Fibroblast of lung (primary cell): ENCODE measurements around the gene EXOC8. TPM values are rescaled to one million over a fixed set of nuclear protein-coding genes. Genes with fewer than 3 reads are reported as not detected.

Experiments
- DNase-seq, 2 donors: peaks; one replicate each; pipeline versions ENCODE4 v3.0.0 to v3.0.0-alpha.2; 2010; ENCODE audit warnings: low read depth in 2 of 2
- H2AFZ ChIP-seq: 2 replicates; pipeline ENCODE4 v1.5.1; 2012; ENCODE audit warnings: low read length, control low read depth, inconsistent platforms
- H3K27ac ChIP-seq: 2 replicates; pipeline ENCODE4 v1.5.1; 2011; ENCODE audit warnings: low read length, control low read depth; ENCODE audit not compliant: insufficient read depth
- H3K27me3 ChIP-seq: 2 replicates; pipeline ENCODE4 v1.5.1; 2011; ENCODE audit warnings: mild to moderate bottlenecking, low read length; ENCODE audit not compliant: control insufficient read depth, insufficient read depth
- H3K36me3 ChIP-seq: 2 replicates; pipeline ENCODE4 v1.5.1; 2011; ENCODE audit warnings: low read length; ENCODE audit not compliant: control insufficient read depth, insufficient read depth
- H3K4me1 ChIP-seq: 2 replicates; pipeline ENCODE4 v1.5.1; 2011; ENCODE audit warnings: low read length; ENCODE audit not compliant: control insufficient read depth, insufficient read depth; ENCODE audit errors: extremely low read depth
- H3K4me2 ChIP-seq: 2 replicates; pipeline ENCODE4 v1.5.1; 2011; ENCODE audit warnings: low read length, control low read depth; ENCODE audit not compliant: insufficient read depth; ENCODE audit errors: extremely low read depth
- H3K4me3 ChIP-seq, 4 experiments: fragments of 200-600 bp in 1 of 4; sonication (generic) in 1 of 4; replicated peaks in 1 of 4; 2 replicates each; pipeline ENCODE4 v1.5.1; 2011 to 2016; ENCODE audit warnings: low read length in 4 of 4, low read depth in 3 of 4, mild to moderate bottlenecking in 3 of 4, control low read depth in 2 of 4, inconsistent platforms in 1 of 4, mixed read lengths in 1 of 4; ENCODE audit not compliant: insufficient read depth in 1 of 4; ENCODE audit errors: control extremely low read depth in 1 of 4
- H3K79me2 ChIP-seq: 2 replicates; pipeline ENCODE4 v1.5.1; 2012; ENCODE audit warnings: mild to moderate bottlenecking, low read length, inconsistent platforms; ENCODE audit not compliant: control insufficient read depth, insufficient read depth
- H3K9ac ChIP-seq: 2 replicates; pipeline ENCODE4 v1.5.1; 2011; ENCODE audit warnings: mild to moderate bottlenecking, low read length, control low read depth; ENCODE audit not compliant: insufficient read depth
- H3K9me3 ChIP-seq: 2 replicates; pipeline ENCODE4 v1.5.1; 2012; ENCODE audit warnings: low read depth, low read length; ENCODE audit not compliant: control insufficient read depth, insufficient read depth
- H4K20me1 ChIP-seq: 2 replicates; pipeline ENCODE4 v1.5.1; 2011; ENCODE audit warnings: low read length; ENCODE audit not compliant: control insufficient read depth, insufficient read depth; ENCODE audit errors: extremely low read depth
- EZH2 ChIP-seq: IDR thresholded peaks from 2 replicates; pipeline ENCODE4 v1.5.1; 2012; ENCODE audit warnings: low read length, control low read depth, mild to moderate bottlenecking; ENCODE audit errors: missing control alignments
- polyA plus RNA-seq, 2 donors: library from polyadenylated mRNA; depleted of rRNA in 1 of 2; stranded (reverse) in 1 of 2; unstranded in 1 of 2; fragments of >200 nt; gene quantifications; 2 replicates each; pipeline ENCODE4 v1.2.1, GENCODE V29; 2011 to 2012; ENCODE audit warnings: missing spikeins in 1 of 2
- total RNA-seq: library from RNA; depleted of rRNA; stranded (reverse); fragments of >200 nt; gene quantifications from 2 replicates; pipeline ENCODE4 v1.2.1, GENCODE V29; 2014
- TF ChIP-seq, protein P1 (sequence below), 2 donors: IDR thresholded peaks in 1 of 2; conservative IDR thresholded peaks in 1 of 2; 1 replicate in 1 of 2; 2 replicates in 1 of 2; pipeline ENCODE4 v1.5.1; 2011 to 2012; ENCODE audit warnings: low read length in 2 of 2, control low read depth in 1 of 2, inconsistent platforms in 1 of 2, low read depth in 1 of 2, mild to moderate bottlenecking in 1 of 2

EXOC8 gene
- total and polyA plus RNA-seq, 2 donors (not counting 1 experiment from before 2014, with no cell fraction given) = 5.8 to 17.0 TPM

- no peak for DNase-seq
- no peak overlapping the region for H3K4me2 ChIP-seq
- no peak overlapping the region for H3K27ac ChIP-seq
- H3K79me2 ChIP-seq = no peaks in the 10 kb centered on the region
- peaks cover 2% of the 10 kb centered on the region for H3K36me3 ChIP-seq
- no peak for TF ChIP-seq EZH2
- TF ChIP-seq, protein P1, sequence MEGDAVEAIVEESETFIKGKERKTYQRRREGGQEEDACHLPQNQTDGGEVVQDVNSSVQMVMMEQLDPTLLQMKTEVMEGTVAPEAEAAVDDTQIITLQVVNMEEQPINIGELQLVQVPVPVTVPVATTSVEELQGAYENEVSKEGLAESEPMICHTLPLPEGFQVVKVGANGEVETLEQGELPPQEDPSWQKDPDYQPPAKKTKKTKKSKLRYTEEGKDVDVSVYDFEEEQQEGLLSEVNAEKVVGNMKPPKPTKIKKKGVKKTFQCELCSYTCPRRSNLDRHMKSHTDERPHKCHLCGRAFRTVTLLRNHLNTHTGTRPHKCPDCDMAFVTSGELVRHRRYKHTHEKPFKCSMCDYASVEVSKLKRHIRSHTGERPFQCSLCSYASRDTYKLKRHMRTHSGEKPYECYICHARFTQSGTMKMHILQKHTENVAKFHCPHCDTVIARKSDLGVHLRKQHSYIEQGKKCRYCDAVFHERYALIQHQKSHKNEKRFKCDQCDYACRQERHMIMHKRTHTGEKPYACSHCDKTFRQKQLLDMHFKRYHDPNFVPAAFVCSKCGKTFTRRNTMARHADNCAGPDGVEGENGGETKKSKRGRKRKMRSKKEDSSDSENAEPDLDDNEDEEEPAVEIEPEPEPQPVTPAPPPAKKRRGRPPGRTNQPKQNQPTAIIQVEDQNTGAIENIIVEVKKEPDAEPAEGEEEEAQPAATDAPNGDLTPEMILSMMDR (conservative IDR thresholded peaks at IDR 0.05 in 1 of 2, IDR thresholded peaks at IDR 0.05 in 1 of 2; ENCODE audit: low read depth in 1 of 2, low read length in 2 of 2) = no peak
- no peak overlapping the region for H2AFZ ChIP-seq
- H4K20me1 ChIP-seq = no peaks in the 10 kb centered on the region
- no peak overlapping the region for H3K9ac ChIP-seq
- no peak overlapping the region for H3K4me3 ChIP-seq
- H3K4me1 ChIP-seq = no peaks in the 10 kb centered on the region
- H3K9me3 ChIP-seq = no peaks in the 10 kb centered on the region
- H3K27me3 ChIP-seq = no peaks in the 10 kb centered on the region
Observed at GRCh38 chr1:231347961-231348360, 10.3 kb upstream of the EXOC8 start.

DNA sequence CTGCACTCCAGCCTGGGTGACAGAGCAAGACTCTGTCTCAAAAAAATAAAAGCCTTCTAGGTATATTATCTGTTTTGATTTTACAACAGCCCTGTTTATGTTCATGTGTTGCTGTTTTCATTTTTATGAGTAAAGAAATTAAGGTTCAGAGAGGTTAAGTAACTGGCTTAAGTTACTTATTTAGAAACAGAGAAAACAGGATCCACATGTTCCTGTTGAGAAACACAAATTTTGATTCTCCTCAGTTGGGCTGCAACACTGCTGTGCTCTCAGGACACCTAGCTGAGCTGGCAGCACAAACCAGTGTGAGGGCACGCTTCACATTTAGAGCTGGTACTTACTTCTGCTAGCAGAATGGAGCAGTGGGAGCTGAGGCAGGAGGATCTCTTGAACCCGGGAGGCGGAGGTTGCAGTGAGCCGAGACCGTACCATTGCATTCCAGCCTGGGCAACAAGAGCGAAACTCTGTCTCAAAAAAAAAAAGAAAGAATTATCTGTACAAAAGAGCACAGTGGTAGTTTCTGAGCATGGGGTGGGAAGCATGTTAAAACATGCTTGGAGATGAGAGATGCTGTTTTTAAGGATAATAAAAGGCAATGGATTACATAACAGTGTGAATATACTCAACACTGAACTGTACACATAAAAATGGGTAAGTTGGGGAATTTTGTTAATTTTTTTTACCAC is 2.8 kb upstream of the EXOC8 start:
- Histone ChIP-seq H3K36me3 (peaks cover 1% of the 10 kb centered on the region), H3K9ac (no peak overlapping the region), H3K4me2 (no peak overlapping the region), H3K9me3 (no peaks in the 10 kb centered on the region), H3K27me3 (no peaks in the 10 kb centered on the region), H3K27ac (no peak overlapping the region), H2AFZ (no peak overlapping the region), H3K4me3 (no peak overlapping the region), H3K4me1 (no peaks in the 10 kb centered on the region), H4K20me1 (no peaks in the 10 kb centered on the region), H3K79me2 (peaks cover 44% of the 10 kb centered on the region)
- no peak for DNase-seq
- TF ChIP-seq, protein P1 (conservative IDR thresholded peaks at IDR 0.05 in 1 of 2, IDR thresholded peaks at IDR 0.05 in 1 of 2; ENCODE audit: low read depth in 1 of 2, low read length in 2 of 2) = no peak
- no peak for TF ChIP-seq EZH2

DNA sequence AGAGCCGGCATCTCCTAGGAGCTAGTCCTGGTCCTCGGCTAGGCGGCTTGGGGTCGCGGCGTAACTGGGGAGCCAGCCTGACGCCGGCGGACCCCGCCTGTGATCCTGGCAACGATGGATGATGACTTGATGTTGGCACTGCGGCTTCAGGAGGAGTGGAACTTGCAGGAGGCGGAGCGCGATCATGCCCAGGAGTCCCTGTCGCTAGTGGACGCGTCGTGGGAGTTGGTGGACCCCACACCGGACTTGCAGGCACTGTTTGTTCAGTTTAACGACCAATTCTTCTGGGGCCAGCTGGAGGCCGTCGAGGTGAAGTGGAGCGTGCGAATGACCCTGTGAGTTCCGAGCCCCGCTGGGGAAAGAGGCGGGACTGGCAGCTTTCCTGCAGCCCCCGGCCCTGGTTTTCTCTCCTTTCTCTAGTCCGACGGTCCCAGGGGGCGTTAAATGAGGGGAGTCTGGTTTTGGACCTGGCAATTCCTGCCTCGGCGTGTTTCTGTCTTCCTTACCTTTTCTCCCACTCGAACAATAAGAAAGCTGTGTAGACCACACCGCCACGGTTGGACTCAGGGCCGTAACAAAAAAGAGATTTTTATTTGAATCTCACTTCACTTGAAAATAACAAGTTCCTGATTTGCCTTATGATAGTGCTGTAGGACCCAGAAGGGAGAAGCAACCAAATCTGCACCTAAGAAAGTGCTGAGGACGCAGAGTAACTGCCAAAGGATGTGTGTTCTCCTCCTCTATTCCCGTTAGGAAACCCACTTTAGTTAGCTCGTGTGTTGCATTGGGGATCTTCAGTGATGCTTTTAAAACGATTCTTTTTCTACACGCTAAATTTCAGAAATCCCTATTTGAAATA is 847 bp upstream of the EXOC8 start, which contains the start of gene SPRTN:
Gene SPRTN, plus strand, starts transcription at position 24 of the 859 bp plus-strand sequence. Its CDS starts 91 bp downstream, at position 115.
- DNase-seq = peak in 1 of 2 donors; percentile 22
- peak within 1 kb of the TSS; percentile 96 for H3K27ac ChIP-seq
- TF ChIP-seq EZH2 = no peak
- TF ChIP-seq, protein P1 (conservative IDR thresholded peaks at IDR 0.05 in 1 of 2, IDR thresholded peaks at IDR 0.05 in 1 of 2; ENCODE audit: low read depth in 1 of 2, low read length in 2 of 2) = no peak
- no peaks in the 10 kb centered on the region for H3K9me3 ChIP-seq
- peak within 1 kb of the TSS; percentile 87 to 98 (median 96) for H3K4me3 ChIP-seq
- no peaks in the 10 kb centered on the region for H4K20me1 ChIP-seq
- H3K79me2 ChIP-seq = peaks cover 63% of the 10 kb centered on the region
- H3K36me3 ChIP-seq = peaks cover 1% of the 10 kb centered on the region
- peak within 1 kb of the TSS; percentile 99 for H2AFZ ChIP-seq
- H3K9ac ChIP-seq = peak within 1 kb of the TSS; percentile 98
- no peaks in the 10 kb centered on the region for H3K27me3 ChIP-seq
- H3K4me1 ChIP-seq = no peaks in the 10 kb centered on the region
- peak within 1 kb of the TSS; percentile 89 for H3K4me2 ChIP-seq
